PC-9 (cell line): ENCODE measurements around the gene KDM1B.

Source experiments
- CTCF ChIP-seq: fragments of 200-600 bp; sonication (generic); conservative IDR thresholded peaks from 2 replicates; pipeline ENCODE4 v1.6.1; 2017; ENCODE audit warnings: mixed run types, antibody characterized with exemption, mild to moderate bottlenecking, moderate library complexity
- EZH2 ChIP-seq: fragments of 200-600 bp; sonication (generic); IDR thresholded peaks from 2 replicates; pipeline ENCODE4 v1.8.0; 2017; ENCODE audit warnings: antibody characterized with exemption, low read depth

GRCh38 chr6:18147616-18148015 is 7.6 kb upstream of the KDM1B start:
- TF ChIP-seq EZH2 (no peak), CTCF (no peak)
